ENCODE results near the gene PFKL. TPM values are rescaled to one million over a fixed set of nuclear protein-coding genes. Genes with fewer than 3 reads are reported as not detected.
A peak's percentile ranks its signal among the peaks of the same experiment; 100 is the strongest.

Gene PFKL
- total RNA-seq, 3 donors from 2014 or later (not counting 1 experiment from before 2014, with no cell fraction given), result 89.7 to 91.3 (median 89.9) TPM

DNA sequence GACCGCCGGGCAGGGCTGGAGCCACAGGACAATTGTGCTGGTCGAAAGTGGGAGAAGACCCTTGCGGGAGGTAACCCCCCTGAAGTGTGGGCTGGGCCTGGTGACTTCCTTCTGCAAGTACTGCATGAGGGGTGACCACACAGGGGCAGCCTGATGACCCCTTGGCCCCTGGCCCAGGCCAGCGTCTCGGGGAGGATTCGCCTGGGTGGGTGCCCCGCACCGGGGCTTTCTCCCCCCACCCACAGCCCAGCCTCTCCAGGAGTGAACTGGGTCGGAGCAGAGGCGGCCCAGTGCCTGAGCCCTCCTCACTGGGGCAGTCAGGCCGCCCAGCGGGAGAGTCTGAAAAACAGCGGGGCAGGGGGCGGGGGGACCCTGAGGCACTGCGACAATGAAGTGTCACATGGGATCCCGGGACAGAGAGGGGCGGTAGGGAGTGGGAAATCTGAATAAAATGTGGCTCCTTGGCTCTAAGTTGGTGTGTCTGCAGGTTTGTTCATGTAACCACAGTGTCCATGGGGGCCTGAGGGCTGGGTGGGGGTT, 36.6 kb upstream of the PFKL start:
- no peak overlapping the region for H3K4me3 ChIP-seq (ENCODE audit: low read length)
- H3K9me3 ChIP-seq (ENCODE audit: control insufficient read depth, insufficient read depth, low read length), result no peaks in the 10 kb centered on the region
- Mint-ChIP-seq H3K36me3 (no peaks in the 10 kb centered on the region), H3K4me1 (no peaks in the 10 kb centered on the region), H3K27me3 (ENCODE audit: low read depth in 2 of 2) (peaks cover 0 to 11% of the 10 kb centered on the region in 2 donors), H3K27ac (no peak overlapping the region), H3K4me3 (no peak overlapping the region), H3K9me3 (no peaks in the 10 kb centered on the region)
- no peaks in the 10 kb centered on the region for H3K36me3 ChIP-seq (ENCODE audit: control insufficient read depth, insufficient read depth, low read length)
- intact Hi-C loops (cut with micrococcal nuclease), result no loop called here
- H3K27me3 ChIP-seq (ENCODE audit: control insufficient read depth, insufficient read depth, low read length), result no peaks in the 10 kb centered on the region
- ATAC-seq, result no peak
- no peak for DNase-seq
- H3K27ac ChIP-seq (ENCODE audit: low read length), result no peak overlapping the region
- TF ChIP-seq, protein P1, sequence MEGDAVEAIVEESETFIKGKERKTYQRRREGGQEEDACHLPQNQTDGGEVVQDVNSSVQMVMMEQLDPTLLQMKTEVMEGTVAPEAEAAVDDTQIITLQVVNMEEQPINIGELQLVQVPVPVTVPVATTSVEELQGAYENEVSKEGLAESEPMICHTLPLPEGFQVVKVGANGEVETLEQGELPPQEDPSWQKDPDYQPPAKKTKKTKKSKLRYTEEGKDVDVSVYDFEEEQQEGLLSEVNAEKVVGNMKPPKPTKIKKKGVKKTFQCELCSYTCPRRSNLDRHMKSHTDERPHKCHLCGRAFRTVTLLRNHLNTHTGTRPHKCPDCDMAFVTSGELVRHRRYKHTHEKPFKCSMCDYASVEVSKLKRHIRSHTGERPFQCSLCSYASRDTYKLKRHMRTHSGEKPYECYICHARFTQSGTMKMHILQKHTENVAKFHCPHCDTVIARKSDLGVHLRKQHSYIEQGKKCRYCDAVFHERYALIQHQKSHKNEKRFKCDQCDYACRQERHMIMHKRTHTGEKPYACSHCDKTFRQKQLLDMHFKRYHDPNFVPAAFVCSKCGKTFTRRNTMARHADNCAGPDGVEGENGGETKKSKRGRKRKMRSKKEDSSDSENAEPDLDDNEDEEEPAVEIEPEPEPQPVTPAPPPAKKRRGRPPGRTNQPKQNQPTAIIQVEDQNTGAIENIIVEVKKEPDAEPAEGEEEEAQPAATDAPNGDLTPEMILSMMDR (IDR thresholded peaks at IDR 0.05), result no peak
- WGBS (ENCODE audit: insufficient coverage), result 90% methylated on average over 18 of the region's 18 CpGs
- H3K4me1 ChIP-seq (ENCODE audit: control insufficient read depth, insufficient read depth, low read length), result no peaks in the 10 kb centered on the region

DNA sequence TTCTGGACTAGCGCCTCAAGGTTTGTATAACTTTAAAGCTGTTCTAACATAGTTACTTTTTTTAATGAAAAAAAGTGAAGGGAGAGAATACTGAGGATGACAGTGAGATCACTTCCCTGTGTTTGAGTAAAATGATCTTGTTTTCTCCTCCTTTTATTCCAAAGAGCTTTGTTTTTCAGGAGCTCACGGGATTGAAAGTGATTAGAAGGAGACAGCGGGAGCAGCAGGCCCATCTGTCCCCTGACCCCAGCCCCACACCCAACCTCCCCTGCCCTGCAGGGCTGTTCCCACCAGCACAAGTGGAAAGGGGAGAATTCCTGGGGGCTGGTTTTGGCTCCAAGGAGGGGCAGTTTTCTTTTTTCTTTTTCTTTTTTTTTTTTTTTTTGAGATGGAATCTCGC, 36.1 kb upstream of the PFKL start:
- Histone ChIP-seq H3K27me3 (ENCODE audit: control insufficient read depth, insufficient read depth, low read length) (no peaks in the 10 kb centered on the region), H3K4me3 (ENCODE audit: low read length) (no peak overlapping the region), H3K36me3 (ENCODE audit: control insufficient read depth, insufficient read depth, low read length) (no peaks in the 10 kb centered on the region), H3K4me1 (ENCODE audit: control insufficient read depth, insufficient read depth, low read length) (no peaks in the 10 kb centered on the region), H3K9me3 (ENCODE audit: control insufficient read depth, insufficient read depth, low read length) (no peaks in the 10 kb centered on the region), H3K27ac (ENCODE audit: low read length) (no peak overlapping the region)
- 91% methylated on average over 2 of the region's 4 CpGs for WGBS (ENCODE audit: insufficient coverage)
- Mint-ChIP-seq H3K36me3 (no peaks in the 10 kb centered on the region), H3K4me3 (no peak overlapping the region), H3K27me3 (ENCODE audit: low read depth in 2 of 2) (peaks cover 0 to 11% of the 10 kb centered on the region in 2 donors), H3K27ac (no peak overlapping the region), H3K9me3 (no peaks in the 10 kb centered on the region), H3K4me1 (no peaks in the 10 kb centered on the region)
- TF ChIP-seq, protein P1 (IDR thresholded peaks at IDR 0.05), result no peak
- ATAC-seq (no peak), DNase-seq (no peak)
- intact Hi-C loops (cut with micrococcal nuclease), result no loop called here

DNA sequence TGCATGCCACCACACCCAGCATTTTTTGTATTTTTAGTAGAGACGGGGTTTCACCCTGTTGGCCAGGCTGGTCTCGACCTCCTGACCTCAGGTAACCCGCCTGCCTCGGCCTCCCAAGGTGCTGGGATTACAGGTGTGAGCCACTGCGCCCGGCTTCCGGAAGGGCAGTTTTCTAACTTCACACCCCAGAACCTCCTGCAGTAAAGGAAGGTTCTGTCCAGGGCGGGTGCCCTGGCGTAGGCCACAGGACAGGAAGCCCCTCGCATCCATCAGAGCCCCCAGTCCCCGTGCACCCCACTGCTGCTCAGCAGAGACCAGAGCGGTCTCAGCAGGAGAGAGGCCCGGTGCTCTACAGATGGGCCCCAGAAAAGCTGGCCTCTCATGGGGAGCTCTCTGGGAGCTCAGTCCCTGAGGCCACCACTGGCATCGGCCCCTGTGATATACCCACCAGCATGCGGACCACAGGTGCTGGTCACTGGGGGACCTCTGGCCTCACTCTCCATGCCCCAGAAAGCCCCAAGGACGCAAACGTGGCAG, 34.1 kb upstream of the PFKL start:
- Histone ChIP-seq H3K36me3 (ENCODE audit: control insufficient read depth, insufficient read depth, low read length) (no peaks in the 10 kb centered on the region), H3K4me3 (ENCODE audit: low read length) (no peak overlapping the region), H3K27ac (ENCODE audit: low read length) (no peak overlapping the region), H3K4me1 (ENCODE audit: control insufficient read depth, insufficient read depth, low read length) (no peaks in the 10 kb centered on the region), H3K9me3 (ENCODE audit: control insufficient read depth, insufficient read depth, low read length) (no peaks in the 10 kb centered on the region), H3K27me3 (ENCODE audit: control insufficient read depth, insufficient read depth, low read length) (no peaks in the 10 kb centered on the region)
- 91% methylated on average over 17 of the region's 17 CpGs for WGBS (ENCODE audit: insufficient coverage)
- Mint-ChIP-seq H3K27ac (no peak overlapping the region), H3K4me3 (no peak overlapping the region), H3K36me3 (no peaks in the 10 kb centered on the region), H3K27me3 (ENCODE audit: low read depth in 2 of 2) (no peaks in the 10 kb centered on the region), H3K9me3 (no peaks in the 10 kb centered on the region), H3K4me1 (no peaks in the 10 kb centered on the region)
- no peak for ATAC-seq
- TF ChIP-seq, protein P1 (IDR thresholded peaks at IDR 0.05), result no peak
- intact Hi-C loops (cut with micrococcal nuclease), result no loop called here
- DNase-seq, result no peak

DNA sequence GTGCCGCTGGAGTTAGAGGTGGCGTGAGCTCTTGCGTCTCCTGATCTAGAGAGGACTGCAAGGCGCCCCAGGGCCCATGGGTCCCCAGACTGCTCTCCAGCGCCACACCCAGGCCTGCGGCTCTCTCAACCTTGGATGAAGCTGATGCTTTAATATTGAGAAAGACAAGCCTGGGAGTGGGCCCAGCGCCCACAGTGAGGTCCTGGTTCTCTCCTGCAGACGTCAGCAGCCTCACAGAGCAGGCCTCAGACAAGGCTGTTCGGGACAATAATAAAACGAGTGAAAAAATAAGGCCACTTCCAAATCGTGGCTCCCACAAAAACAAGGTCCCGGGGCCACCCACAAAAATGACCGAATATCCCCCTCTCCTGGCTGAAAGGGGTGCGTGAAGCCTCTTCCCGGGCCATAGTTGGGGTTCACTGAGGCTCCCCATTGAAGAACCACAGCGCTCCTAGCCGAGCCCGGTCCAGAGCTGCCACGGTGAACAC, 32.2 kb upstream of the PFKL start:
- Histone ChIP-seq H3K36me3 (ENCODE audit: control insufficient read depth, insufficient read depth, low read length) (no peaks in the 10 kb centered on the region), H3K4me3 (ENCODE audit: low read length) (no peak overlapping the region), H3K9me3 (ENCODE audit: control insufficient read depth, insufficient read depth, low read length) (no peaks in the 10 kb centered on the region), H3K27ac (ENCODE audit: low read length) (no peak overlapping the region), H3K4me1 (ENCODE audit: control insufficient read depth, insufficient read depth, low read length) (no peaks in the 10 kb centered on the region), H3K27me3 (ENCODE audit: control insufficient read depth, insufficient read depth, low read length) (no peaks in the 10 kb centered on the region)
- Mint-ChIP-seq H3K9me3 (no peaks in the 10 kb centered on the region), H3K4me3 (no peak overlapping the region), H3K27ac (no peak overlapping the region), H3K36me3 (no peaks in the 10 kb centered on the region), H3K4me1 (no peaks in the 10 kb centered on the region), H3K27me3 (ENCODE audit: low read depth in 2 of 2) (no peaks in the 10 kb centered on the region)
- intact Hi-C loops (cut with micrococcal nuclease), result no loop called here
- TF ChIP-seq, protein P1 (IDR thresholded peaks at IDR 0.05), result no peak
- DNase-seq (peak in 1 of 2 donors; percentile 54), ATAC-seq (peak in 1 of 3 donors; percentile 33)
- WGBS (ENCODE audit: insufficient coverage), result 74% methylated on average over 19 of the region's 19 CpGs
